AML-193 (cell line): Measurements from ENCODE around the gene MAPKAP1.

ENCODE experiments used
- DNase-seq, 2 experiments: peaks; one replicate each; lab custom pipeline; 2025; lab: John Stamatoyannopoulos, UW

MAPKAP1 gene

GRCh38 chr9:125513668-125514413 is 193.2 kb downstream of the MAPKAP1 start:
- no peak for DNase-seq

DNA sequence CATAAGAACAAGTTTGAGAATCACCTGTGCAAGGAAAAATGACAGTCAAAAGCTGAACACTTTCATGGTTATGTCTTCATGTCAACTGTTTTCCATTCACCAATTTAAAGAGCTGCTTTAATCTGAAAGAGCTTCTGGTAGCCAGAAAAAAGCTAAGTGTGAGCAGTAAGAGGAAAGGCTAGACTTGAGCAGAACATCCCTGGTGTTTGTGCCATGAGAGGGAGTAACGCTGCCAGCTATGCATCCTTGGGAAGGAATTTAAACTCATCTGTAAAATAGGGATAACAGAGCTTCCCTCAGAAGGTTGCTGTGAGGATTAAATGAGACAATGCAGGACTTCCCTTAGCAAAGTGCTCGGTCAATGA is 193.7 kb downstream of the MAPKAP1 start:
- DNase-seq: no peak

DNA sequence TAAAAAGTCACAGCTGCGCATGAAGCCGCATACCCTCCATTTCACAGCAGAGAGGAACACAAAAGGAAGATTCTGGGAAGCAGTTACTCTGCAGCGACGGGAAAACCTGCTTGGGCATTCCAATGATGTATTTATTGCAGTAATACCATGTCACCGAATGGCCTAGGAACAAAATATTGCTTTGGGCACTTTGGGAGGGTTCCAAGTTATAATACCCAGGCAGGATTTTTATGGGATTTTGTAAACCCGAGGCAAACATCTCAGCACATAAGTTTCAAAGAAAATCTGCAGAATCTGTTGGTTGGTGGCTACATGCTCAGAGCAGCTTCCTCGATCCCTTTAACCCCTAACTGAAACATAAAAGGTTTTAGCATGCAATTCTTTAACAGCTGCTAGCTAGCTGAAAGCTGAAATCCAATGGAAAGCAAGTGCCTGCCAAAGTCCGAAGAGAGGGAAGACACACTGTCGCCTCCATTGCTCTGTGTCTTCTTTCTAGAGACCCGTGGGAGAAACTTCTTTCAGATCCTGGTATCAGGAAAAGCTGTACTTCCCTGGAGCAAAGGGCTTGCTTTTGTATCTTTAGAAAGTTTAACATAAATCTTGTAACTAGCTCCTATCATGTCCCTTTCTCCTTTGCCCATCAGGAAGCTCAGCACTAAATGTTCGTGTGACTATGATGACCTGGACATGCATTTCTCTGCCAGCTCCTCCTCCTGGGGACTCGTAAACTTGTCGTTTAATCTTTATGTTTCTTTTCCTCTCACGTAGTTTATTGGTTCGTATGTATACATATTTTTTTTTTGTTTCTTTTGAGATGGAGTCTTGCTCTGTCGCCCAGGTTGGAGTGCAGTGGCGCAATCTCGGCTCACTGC is 195.0 kb downstream of the MAPKAP1 start:
- DNase-seq: no peak

DNA sequence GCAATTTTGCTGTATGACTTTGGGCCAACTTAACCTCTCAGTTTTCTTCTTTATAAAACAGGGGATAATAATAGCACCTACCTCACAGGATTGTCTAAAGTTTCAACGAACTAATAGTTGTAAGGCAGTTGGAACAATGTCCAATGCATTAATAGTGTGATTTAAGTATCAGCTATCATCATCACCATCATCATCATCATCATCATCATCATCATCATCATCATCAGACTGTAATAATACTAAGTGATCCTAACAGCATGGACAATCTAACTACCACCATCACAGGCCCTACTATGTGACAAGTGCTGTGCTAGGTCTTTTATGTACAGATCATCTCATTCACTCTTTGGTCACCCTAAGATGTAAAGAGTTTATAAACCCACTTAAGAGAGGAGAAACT is 196.0 kb downstream of the MAPKAP1 start:
- no peak for DNase-seq

DNA sequence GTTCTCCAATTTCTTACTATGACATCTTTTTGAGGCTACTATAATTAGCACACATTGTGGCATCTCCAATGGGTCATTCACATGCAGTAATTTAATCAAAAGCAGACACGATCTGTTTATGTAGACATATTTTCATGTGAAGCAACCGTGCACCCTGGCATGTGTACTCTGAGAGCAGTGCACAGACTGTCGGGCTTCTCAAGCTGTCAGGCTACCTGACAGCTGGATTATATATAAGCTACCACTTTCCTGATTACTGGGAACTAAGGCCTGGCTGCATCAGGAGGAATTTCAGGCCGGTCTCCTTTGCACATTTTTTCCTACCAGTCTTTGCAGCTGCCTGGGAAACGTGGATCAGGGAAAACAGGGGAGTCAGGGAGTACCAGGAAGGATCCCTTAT is 197.5 kb downstream of the MAPKAP1 start:
- no peak for DNase-seq

DNA sequence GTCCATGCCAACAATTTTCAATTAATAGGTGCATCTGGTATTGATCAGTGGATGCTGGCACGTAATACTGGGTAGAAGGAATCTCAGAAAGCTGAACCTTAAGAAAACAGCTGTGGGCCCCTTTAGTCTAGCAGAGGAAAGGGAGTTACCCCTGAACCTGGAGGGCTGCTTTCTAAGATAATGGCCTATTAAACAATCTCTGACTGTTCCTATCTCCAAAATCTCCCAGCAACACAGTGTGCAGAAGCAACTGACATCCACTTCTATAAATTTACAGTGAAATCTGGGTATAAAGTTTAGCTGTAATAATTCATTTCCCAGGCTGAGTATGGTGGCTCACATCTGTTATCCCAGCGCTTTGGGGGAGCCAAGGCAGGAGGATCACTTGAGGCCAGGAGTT is 198.8 kb downstream of the MAPKAP1 start:
- DNase-seq: no peak

- no peak for DNase-seq
These were observed 199.8 kb downstream of the MAPKAP1 start for GRCh38 chr9:125507226-125507625.

- DNase-seq: no peak
These were observed 201.0 kb downstream of the MAPKAP1 start for GRCh38 chr9:125505988-125506438.

DNA sequence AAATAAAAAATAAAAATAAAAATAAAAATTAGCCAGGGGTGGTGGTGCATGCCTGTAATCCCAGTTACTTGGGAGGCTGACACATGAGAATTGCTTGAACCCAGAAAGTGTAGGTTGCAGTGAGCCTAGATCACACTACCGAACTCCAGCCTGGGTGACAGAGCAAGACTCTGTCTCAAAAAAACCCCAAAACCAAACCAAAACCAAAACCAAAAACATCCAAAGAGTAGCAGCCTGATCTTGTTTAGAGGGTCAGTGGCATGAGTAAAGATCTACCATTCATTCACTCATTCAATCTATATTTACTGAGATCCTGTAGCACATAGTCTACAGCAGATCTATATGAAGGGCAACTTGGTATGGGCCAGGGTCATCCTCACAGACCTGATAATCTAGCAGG is 202.4 kb downstream of the MAPKAP1 start:
- DNase-seq: no peak

GRCh38 chr9:125497906-125498305 is 209.1 kb downstream of the MAPKAP1 start:
- DNase-seq: no peak

- DNase-seq: no peak
These were observed 209.5 kb downstream of the MAPKAP1 start for GRCh38 chr9:125497478-125497877.

DNA sequence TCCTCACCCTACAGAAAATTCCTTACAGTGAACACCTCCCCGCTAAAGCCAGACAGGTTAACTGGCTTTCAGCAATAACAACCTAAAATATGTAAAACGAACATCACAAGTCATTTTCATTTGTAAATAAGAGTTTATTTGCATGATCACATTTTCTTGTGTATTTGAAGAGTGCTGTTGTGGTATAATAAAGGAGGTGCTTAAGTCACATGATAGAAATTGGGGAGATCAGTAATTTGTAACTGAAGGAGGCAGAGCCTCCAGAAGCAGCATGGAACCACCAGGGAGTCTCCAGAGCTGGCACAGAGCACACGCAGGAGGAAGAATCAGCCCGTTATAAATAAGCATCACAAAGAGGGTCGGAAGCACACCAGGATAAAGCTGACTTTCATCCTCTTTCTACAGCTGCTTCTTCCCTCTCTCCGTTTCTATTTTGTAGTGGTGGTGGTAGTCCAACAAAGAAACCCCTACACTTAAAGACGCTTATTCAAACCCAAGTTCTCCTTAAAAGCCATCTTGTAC is 210.6 kb downstream of the MAPKAP1 start:
- DNase-seq: no peak

DNA sequence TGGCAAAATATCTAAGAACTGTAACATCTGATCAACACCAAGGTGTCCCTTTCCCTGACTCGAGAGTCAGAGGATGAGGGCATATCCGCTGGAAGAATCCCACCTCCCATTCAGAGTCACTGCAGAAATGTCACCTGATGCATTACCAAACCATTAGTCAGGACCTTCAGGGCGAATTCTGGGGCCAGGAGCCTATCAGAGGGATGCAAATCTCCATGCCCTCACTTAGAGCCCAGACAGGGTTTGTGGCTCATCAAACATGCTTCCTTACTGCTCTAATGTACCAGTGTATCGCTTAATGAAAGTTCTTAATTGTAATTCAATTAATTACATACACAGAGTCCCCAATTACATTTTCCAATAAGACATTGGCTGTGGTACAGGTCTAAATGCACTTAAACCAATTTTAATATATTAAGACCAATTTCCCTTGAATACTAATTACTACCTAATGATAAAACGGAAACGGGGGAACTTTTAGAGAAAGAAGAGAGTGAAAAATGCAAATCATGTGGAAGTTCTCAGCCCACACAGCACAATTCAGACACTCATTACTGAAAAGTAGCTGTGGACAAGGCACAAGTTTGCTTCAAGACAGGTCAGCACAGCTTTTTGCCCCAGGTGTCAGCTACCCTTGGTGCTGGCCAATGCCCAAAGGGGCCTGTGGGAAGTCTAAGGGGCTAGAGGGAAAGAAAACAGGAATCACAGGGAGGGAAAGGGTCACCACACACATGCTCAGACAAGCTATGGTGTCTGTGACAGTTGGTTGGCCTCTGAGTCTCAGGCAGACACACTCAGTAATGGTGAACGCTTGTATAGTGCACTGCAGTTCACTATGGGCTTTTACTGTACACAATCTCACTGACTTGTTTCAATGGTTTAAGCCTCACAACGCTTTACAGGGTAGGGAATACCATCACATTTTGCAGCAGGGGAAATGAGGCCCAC is 211.6 kb downstream of the MAPKAP1 start:
- no peak for DNase-seq

DNA sequence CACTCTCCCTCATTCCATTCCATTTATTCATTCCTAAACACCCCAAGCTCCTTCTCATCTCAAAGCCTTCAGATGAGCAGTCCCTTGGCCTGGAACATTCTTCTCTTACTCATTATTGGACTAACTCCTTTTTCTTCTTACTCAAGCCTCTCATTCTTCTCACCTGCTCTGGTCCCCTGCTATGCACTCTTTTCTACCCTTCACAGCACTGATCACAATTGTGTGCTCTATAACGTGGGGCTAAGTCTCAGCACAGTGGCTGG is 212.4 kb downstream of the MAPKAP1 start:
- DNase-seq: no peak

GRCh38 chr9:125493881-125494652 is 212.9 kb downstream of the MAPKAP1 start:
- DNase-seq: no peak

DNA sequence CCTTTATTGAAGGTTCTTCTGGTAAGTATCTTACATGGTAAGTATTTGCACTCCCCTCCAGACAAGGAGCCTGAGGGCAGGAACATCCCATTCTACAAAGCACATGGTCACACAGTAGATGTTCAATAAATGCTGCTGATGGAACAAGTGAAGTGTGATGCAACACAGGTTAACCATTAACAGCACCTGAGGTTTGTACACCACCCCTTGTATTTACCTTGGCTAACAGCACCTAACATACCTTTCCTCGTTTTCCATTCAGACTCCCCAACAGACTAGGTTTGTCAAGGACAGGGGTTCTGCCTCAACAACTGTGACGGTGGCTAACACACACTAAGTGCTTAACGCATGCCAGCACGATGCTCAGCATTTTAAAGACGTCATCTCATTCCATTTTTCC is 213.6 kb downstream of the MAPKAP1 start:
- no peak for DNase-seq

GRCh38 chr9:125492719-125493118 is 214.3 kb downstream of the MAPKAP1 start:
- DNase-seq: no peak

DNA sequence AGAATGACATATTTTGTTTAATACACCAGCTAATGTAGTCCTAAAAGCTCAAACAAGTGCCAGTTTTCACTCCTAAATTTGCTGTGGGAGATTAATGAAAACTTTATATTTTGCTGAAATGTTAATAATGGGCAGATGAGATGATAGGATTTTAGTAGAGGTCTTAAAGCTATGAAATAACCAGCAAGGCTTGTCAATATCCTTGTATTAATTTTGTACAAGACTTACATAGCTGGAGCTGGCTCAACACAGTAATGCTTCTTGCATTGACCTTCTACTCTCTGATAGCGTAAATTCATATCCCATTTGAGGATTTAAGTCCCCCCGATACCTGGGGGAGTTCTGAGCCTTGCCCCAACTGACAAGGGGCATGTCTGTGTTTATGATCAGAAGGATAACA is 219.2 kb downstream of the MAPKAP1 start:
- no peak for DNase-seq

DNA sequence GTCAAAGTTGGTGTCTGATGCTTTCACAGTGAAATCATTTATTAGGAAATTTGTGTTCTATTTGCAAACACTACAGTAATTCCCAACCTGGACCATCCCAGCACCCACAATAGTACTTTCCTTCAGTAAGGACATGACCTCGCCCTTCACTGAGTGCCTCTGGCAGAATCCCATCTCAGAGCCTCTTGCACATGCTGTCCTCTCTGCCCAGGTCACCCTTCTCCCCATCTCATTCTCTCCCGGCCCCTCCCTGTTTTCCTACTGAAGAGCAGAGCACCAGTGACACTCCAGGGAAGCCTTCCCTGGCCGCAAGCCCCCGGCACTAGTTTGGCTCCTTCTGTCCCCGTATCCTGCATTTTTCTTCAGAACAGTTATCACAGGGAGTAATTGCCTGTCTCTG is 220.4 kb downstream of the MAPKAP1 start:
- no peak for DNase-seq

GRCh38 chr9:125486152-125486508 is 220.9 kb downstream of the MAPKAP1 start:
- no peak for DNase-seq

DNA sequence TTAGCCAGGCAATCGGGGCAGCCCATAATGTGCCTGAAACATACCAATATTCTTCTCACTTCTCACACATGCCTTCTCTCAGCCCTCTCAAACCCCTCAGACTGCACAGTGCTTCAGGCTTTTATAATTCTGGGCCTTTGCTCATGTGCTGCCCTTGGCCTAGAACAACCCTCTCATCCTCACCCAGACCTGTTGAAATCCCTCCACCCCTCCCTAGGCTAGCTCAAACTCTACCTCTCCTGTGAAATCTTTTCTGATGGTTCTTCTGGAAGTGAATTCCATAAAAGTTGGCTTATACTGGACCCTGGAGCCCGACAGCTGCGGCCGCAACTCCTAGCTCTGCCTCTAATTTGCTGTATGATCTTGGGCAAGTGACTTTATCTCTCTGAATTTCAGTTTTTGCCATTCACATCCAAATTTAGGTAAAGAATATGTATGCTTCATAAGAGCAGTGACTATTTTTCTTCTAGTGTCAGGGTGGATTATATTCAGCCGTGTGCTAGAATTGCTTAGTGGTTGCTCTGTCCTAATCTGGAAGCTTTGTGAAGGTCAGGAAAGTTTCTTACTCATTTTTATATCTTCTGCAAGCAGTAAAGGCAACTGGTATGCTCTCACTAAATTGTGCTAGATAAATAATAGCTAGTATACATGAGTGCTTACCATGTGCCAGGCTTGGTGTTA is 221.4 kb downstream of the MAPKAP1 start:
- no peak for DNase-seq
